Tibial nerve (tissue), 3 donors: ENCODE measurements around the gene GNL3L.

ENCODE experiments used
- POLR2A ChIP-seq, 2 donors: fragments of 450-650 bp; IDR thresholded peaks; one replicate each; pipeline ENCODE4 v1.6.1; 2017; ENCODE audit warnings: antibody characterized with exemption in 2 of 2, mild to moderate bottlenecking in 2 of 2, moderate library complexity in 2 of 2
- TF ChIP-seq, protein P1 (sequence below), 5 experiments: fragments of 200-600 bp in 3 of 5; fragments of 450-650 bp in 2 of 5; sonication (generic) in 3 of 5; IDR thresholded peaks; one replicate each; pipeline ENCODE4 v1.5.1; 2016 to 2019; ENCODE audit warnings: antibody characterized with exemption in 5 of 5, mild to moderate bottlenecking in 3 of 5, moderate library complexity in 2 of 5

DNA sequence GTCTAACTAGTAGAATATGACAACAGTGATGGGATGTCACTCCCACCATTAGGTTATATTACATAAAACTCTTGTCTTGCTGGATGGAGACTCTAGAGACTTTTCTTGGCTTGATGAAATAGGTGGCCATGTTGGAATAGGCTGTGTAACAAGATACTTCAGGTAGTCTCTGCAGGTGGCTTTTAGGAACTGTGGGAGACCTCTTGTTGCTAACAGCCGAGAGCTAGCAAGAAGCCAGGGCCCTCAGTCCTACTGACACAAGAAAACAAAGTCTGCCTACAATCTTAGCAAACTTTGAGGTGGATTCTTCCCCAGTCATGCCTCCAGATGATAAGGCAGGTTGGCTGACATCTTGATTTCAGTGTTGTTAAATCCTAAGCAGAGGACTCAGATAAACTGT lies 72.5 kb downstream of the GNL3L start:
- TF ChIP-seq, protein P1, sequence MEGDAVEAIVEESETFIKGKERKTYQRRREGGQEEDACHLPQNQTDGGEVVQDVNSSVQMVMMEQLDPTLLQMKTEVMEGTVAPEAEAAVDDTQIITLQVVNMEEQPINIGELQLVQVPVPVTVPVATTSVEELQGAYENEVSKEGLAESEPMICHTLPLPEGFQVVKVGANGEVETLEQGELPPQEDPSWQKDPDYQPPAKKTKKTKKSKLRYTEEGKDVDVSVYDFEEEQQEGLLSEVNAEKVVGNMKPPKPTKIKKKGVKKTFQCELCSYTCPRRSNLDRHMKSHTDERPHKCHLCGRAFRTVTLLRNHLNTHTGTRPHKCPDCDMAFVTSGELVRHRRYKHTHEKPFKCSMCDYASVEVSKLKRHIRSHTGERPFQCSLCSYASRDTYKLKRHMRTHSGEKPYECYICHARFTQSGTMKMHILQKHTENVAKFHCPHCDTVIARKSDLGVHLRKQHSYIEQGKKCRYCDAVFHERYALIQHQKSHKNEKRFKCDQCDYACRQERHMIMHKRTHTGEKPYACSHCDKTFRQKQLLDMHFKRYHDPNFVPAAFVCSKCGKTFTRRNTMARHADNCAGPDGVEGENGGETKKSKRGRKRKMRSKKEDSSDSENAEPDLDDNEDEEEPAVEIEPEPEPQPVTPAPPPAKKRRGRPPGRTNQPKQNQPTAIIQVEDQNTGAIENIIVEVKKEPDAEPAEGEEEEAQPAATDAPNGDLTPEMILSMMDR (IDR thresholded peaks at IDR 0.05), result no peak
- no peak for TF ChIP-seq POLR2A (IDR thresholded peaks at IDR 0.05)
